ENCODE data around the gene ADRA2C.

ADRA2C gene

GRCh38 chr4:3777033-3777390 is 10.8 kb downstream of the ADRA2C start:
- Histone ChIP-seq H3K79me2 (ENCODE audit: insufficient read depth, low read length) (no peaks in the 10 kb centered on the region), H3K9me3 (ENCODE audit: insufficient read depth, low read depth, low read length) (no peaks in the 10 kb centered on the region), H3K4me2 (ENCODE audit: low read depth, low read length, poor library complexity, severe bottlenecking) (no peak overlapping the region), H3K4me1 (ENCODE audit: insufficient read depth, low read length, poor library complexity, severe bottlenecking) (no peaks in the 10 kb centered on the region), H3F3A (ENCODE audit: low read depth) (no peaks in the 10 kb centered on the region), H3K36me3 (ENCODE audit: insufficient read depth, low read length) (no peaks in the 10 kb centered on the region), H4K20me1 (ENCODE audit: insufficient read depth, low read length, poor library complexity, severe bottlenecking) (no peaks in the 10 kb centered on the region), H3K27me3 (ENCODE audit: insufficient read depth, low read length, poor library complexity, severe bottlenecking) (no peaks in the 10 kb centered on the region), H3K9me2 (replicated peaks; ENCODE audit: low read depth, low read length) (no peaks in the 10 kb centered on the region), H2AFZ (ENCODE audit: low read length) (no peak overlapping the region), H3K4me3 (ENCODE audit: low read length, poor library complexity, severe bottlenecking) (no peak overlapping the region), H3K9ac (ENCODE audit: low read depth, low read length, poor library complexity, severe bottlenecking) (no peak overlapping the region)
- TF ChIP-seq CTCF (conservative IDR thresholded peaks at IDR 0.05; ENCODE audit: low read length), result no peak
- no peak for TF ChIP-seq EZH2phosphoT487 (IDR thresholded peaks at IDR 0.05; ENCODE audit: borderline replicate concordance)

GRCh38 chr4:3777669-3778068 is 11.5 kb downstream of the ADRA2C start:
- Histone ChIP-seq H3K9me3 (ENCODE audit: insufficient read depth, low read depth, low read length) (no peaks in the 10 kb centered on the region), H3K4me3 (ENCODE audit: low read length, poor library complexity, severe bottlenecking) (no peak overlapping the region), H3K36me3 (ENCODE audit: insufficient read depth, low read length) (no peaks in the 10 kb centered on the region), H3K9me2 (replicated peaks; ENCODE audit: low read depth, low read length) (no peaks in the 10 kb centered on the region), H3K4me1 (ENCODE audit: insufficient read depth, low read length, poor library complexity, severe bottlenecking) (no peaks in the 10 kb centered on the region), H3F3A (ENCODE audit: low read depth) (no peaks in the 10 kb centered on the region), H2AFZ (ENCODE audit: low read length) (no peak overlapping the region), H4K20me1 (ENCODE audit: insufficient read depth, low read length, poor library complexity, severe bottlenecking) (no peaks in the 10 kb centered on the region), H3K9ac (ENCODE audit: low read depth, low read length, poor library complexity, severe bottlenecking) (no peak overlapping the region), H3K4me2 (ENCODE audit: low read depth, low read length, poor library complexity, severe bottlenecking) (no peak overlapping the region), H3K79me2 (ENCODE audit: insufficient read depth, low read length) (no peaks in the 10 kb centered on the region), H3K27me3 (ENCODE audit: insufficient read depth, low read length, poor library complexity, severe bottlenecking) (no peaks in the 10 kb centered on the region)
- TF ChIP-seq CTCF (conservative IDR thresholded peaks at IDR 0.05; ENCODE audit: low read length) (no peak), EZH2phosphoT487 (IDR thresholded peaks at IDR 0.05; ENCODE audit: borderline replicate concordance) (no peak)

DNA sequence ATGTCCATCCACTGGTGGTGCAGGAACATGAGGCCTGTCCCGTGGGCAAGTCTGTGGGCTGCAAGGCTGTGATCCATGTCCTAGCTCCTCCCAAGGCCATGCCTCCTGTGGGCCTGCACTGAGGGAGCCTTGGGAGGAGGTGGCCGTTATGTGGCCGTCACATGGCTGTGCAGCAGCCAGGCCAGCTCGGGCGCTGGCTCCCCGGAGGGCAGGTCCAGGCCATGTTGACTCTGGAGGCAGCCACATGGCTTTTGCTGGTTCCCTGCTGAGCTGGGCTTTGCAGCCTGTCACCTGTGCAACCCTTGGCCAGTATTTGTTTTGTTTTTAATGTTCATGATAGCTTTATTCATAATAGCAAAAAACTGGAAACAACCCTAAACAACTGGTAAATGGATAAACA is 13.3 kb downstream of the ADRA2C start:
- no peak overlapping the region for H2AFZ ChIP-seq (ENCODE audit: low read length)
- no peaks in the 10 kb centered on the region for H3K27me3 ChIP-seq (ENCODE audit: insufficient read depth, low read length, poor library complexity, severe bottlenecking)
- no peak for TF ChIP-seq EZH2phosphoT487 (IDR thresholded peaks at IDR 0.05; ENCODE audit: borderline replicate concordance)
- no peak for TF ChIP-seq CTCF (conservative IDR thresholded peaks at IDR 0.05; ENCODE audit: low read length)
- H3K4me2 ChIP-seq (ENCODE audit: low read depth, low read length, poor library complexity, severe bottlenecking), result no peak overlapping the region
- no peaks in the 10 kb centered on the region for H3K4me1 ChIP-seq (ENCODE audit: insufficient read depth, low read length, poor library complexity, severe bottlenecking)
- H3K79me2 ChIP-seq (ENCODE audit: insufficient read depth, low read length), result no peaks in the 10 kb centered on the region
- H3K9ac ChIP-seq (ENCODE audit: low read depth, low read length, poor library complexity, severe bottlenecking), result no peak overlapping the region
- H3K4me3 ChIP-seq (ENCODE audit: low read length, poor library complexity, severe bottlenecking), result no peak overlapping the region
- no peaks in the 10 kb centered on the region for H3K9me3 ChIP-seq (ENCODE audit: insufficient read depth, low read depth, low read length)
- no peaks in the 10 kb centered on the region for H3F3A ChIP-seq (ENCODE audit: low read depth)
- no peaks in the 10 kb centered on the region for H3K9me2 ChIP-seq (replicated peaks; ENCODE audit: low read depth, low read length)
- H3K36me3 ChIP-seq (ENCODE audit: insufficient read depth, low read length), result no peaks in the 10 kb centered on the region
- H4K20me1 ChIP-seq (ENCODE audit: insufficient read depth, low read length, poor library complexity, severe bottlenecking), result no peaks in the 10 kb centered on the region

All from Loucy (cell line).